Cardiac fibroblast (primary cell): ENCODE results near the gene POU2F1.

Experiments used
- DNase-seq, 2 donors: peaks; one replicate each; pipeline versions ENCODE4 v3.0.0 to v3.0.0-alpha.2; 2010; ENCODE audit warnings: low read depth in 2 of 2
- H3K4me3 ChIP-seq, 2 donors: replicated peaks in 1 of 2; 1 replicate in 1 of 2; 2 replicates in 1 of 2; pipeline ENCODE4 v1.5.1; 2011; ENCODE audit warnings: low read depth in 2 of 2, low read length in 2 of 2, mild to moderate bottlenecking in 2 of 2, moderate library complexity in 1 of 2
- TF ChIP-seq, protein P1 (sequence below): IDR thresholded peaks from one replicate; pipeline ENCODE4 v1.5.1; 2011; ENCODE audit warnings: low read depth, mild to moderate bottlenecking, low read length, inconsistent platforms

POU2F1 gene

DNA sequence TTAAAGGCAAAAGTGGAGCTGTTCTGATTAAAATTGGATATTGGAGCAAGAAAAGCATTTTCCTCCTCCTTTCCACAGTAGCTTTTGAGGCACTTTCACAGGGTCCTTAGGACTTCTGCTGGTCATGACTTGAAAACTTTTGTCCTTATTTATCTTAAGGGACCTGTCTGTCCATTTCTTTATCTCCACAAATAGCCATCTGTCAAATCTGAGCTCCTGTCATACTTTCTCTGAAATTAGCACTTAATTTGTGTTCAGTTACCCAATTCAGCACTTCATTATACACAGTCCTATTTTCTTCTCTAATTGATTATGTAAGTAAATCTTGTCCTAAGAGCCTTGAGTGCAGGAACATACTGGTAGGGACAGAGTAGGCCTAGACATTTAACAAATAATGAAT, 9.8 kb downstream of the POU2F1 start:
- H3K4me3 ChIP-seq = no peak overlapping the region

DNA sequence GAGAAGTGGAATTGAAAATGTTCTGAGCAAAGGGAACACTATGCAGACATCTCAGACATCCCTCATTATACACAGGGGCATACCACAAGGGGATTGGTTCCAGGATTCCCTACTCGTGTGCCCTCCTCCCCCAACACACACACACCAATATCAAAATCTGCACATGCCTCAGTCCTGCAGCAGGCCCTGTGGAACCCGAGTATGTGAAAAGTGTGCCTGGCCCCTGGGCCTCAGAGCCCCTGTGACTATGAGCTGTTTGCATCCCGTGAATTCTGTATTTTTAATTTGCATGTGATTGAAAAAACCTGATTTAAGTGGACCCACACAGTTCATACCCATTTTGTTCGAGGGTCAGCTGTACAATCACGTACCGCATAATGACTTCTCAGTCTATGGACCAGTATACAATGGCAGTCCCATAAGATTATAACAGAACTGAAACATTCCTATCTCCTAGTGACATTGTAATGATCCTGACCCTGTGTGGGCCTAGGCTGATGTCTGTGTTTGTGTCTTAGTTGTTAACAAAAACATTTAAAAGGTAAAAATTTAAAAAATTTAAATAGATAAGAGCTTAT, 11.3 kb downstream of the POU2F1 start:
- no peak for DNase-seq
- H3K4me3 ChIP-seq = no peak overlapping the region
- TF ChIP-seq, protein P1, sequence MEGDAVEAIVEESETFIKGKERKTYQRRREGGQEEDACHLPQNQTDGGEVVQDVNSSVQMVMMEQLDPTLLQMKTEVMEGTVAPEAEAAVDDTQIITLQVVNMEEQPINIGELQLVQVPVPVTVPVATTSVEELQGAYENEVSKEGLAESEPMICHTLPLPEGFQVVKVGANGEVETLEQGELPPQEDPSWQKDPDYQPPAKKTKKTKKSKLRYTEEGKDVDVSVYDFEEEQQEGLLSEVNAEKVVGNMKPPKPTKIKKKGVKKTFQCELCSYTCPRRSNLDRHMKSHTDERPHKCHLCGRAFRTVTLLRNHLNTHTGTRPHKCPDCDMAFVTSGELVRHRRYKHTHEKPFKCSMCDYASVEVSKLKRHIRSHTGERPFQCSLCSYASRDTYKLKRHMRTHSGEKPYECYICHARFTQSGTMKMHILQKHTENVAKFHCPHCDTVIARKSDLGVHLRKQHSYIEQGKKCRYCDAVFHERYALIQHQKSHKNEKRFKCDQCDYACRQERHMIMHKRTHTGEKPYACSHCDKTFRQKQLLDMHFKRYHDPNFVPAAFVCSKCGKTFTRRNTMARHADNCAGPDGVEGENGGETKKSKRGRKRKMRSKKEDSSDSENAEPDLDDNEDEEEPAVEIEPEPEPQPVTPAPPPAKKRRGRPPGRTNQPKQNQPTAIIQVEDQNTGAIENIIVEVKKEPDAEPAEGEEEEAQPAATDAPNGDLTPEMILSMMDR = no peak

More for the DNA sequence above, 9.8 kb downstream of the POU2F1 start:
- TF ChIP-seq, protein P1 = no peak
- no peak for DNase-seq

DNA sequence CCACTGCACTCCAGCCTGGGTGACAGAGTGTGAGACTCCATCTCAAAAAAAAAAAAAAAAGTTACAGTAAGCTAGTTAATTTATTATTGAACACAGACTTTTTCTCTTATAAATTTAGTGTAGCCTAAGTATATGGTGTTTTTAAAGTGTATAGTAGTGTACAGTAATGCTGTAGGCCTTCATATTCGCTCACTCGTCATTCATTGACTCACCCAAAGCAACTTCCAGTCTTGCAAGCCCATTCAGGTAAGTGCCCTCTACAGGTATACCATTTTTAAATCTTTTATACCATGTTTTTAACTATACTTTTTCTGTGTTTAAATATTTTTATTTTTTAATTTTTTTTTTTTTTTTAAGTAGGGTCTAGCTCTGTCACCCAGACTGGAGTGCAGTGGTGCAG, 12.1 kb downstream of the POU2F1 start:
- H3K4me3 ChIP-seq = no peak overlapping the region
- no peak for DNase-seq
- TF ChIP-seq, protein P1 = no peak

DNA sequence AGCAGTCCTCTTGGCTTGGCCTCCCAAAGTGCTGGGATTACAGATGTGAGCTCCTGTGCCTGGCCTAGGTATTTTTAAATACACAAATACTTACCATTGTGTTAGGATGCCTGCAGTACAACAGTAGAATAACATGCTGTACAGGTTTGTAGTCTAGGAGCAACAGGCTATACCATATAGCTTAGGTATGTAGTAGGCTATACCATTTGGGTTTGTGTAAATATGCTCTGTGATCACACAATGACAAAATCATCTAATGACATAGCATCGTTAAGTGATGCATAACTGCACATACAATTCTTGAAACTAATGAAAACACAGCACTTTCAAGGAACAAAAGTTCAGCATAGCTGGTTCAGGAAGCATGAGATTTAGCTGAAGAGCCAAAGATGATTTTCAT, 12.7 kb downstream of the POU2F1 start:
- DNase-seq = no peak
- H3K4me3 ChIP-seq = no peak overlapping the region
- TF ChIP-seq, protein P1 = no peak

DNA sequence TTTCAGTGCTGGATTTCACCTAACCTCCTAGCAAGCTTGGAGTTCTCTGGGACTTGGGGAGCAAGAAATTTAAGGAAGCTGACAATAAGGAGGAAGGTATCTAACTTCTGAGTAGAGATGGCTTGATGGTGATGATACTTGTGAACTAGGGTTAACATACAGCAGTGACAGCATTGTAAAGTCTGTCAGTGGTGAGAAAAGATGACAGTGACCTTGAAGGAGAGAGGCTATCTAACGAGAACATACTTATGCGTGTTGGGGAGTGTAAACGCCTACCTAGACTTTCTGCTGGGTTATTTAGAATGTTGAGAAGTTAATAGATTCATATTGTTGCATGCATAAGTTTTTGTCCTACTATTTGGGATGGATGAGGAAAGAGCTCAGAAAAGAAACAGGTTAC, 16.3 kb downstream of the POU2F1 start:
- H3K4me3 ChIP-seq = no peak overlapping the region
- TF ChIP-seq, protein P1 = no peak
- no peak for DNase-seq

DNA sequence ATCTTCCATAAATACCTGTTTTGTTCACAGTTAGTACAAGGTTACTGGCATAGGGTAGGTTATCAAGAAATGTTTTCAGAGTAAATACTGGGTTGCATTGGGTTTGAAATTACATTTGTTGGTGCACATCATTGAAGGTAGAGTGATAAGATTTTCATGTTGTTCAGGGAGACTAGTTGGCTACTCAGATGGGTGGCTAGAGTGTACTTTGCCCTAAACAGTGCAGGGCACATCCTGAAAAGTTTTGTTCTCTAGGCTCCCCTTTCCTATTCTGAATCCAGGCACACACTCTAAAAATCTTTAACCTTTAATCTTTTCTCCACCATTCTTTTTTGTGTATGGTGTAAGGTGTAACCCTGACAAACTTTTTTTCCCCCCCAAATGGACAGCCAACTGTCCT, 18.0 kb downstream of the POU2F1 start:
- TF ChIP-seq, protein P1 = no peak
- H3K4me3 ChIP-seq = no peak overlapping the region
- no peak for DNase-seq

DNA sequence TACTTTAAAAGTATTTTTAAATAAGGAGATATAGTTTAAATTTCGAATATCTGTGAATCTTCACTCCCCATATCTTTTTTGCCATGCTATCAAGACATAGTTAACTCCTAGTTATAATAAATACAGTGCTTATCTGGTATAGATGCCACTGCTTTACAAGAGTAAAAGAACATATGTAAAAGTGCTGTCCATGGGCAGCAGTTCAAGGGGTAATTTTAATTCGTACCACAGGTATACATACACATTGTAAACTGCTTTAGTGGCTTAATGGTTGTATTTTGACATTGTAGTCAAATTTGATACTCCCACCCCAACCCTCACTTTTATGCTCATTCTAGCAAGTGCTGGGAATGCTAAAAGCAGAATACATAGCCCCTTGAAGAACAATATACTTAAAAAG, 18.6 kb downstream of the POU2F1 start:
- TF ChIP-seq, protein P1 = no peak
- DNase-seq = no peak
- H3K4me3 ChIP-seq = no peak overlapping the region
